Islet of Langerhans (tissue), 1 donor: ENCODE results near the gene IRF6.

Source experiments
- FAIRE-seq: peaks from one replicate; lab custom pipeline; 2011; peaks lifted over from hg19 to GRCh38; lab: Jason Lieb, UNC

IRF6 gene

DNA sequence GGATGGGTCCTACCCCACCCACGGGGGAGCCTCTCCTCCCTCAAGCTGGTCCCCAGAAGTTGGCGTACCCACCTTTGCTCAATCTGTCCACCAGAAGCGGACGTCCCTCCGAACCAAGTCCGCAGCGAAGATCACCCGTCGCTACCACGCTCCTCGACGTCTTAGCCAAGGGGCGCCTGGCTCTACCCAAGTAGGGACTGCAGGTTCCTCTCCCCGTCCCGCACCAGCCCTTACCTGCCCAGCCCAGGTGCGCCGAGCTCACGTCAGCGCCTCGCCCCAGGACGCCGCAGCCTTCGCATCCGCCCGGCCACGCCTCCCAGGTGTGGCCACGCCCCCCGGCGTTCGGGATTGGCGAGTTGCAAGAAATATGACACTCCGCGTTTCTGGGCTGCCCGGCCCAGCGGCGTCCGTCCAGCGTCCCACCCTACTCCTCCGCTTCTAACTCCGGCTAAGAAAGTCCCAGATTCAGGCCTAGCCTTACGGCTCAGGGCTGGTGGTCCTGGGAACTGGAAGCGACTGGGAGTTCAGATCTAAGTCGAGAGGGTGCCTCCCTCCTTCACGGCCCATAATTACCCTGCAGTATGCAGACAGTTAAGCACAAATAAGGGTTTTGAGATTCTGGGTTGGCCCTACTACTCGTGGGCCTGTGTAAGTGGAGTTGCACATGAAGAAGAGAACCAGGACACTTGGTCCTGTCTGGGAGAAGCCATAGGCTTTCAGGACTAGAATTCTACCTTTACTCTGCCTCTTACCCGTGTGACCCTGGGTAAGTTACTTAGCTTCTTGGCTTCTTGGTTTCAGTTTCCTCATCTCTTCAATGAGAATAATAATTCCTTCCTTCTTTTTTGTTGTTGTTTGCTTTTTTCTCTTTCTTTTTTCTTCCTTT, at the start of gene IRF6:
IRF6 (minus strand) TSS at position 268 of the 886 bp plus-strand sequence. CDS start 4,729 bp downstream, outside the sequence.
- peak; percentile 47 for FAIRE-seq

DNA sequence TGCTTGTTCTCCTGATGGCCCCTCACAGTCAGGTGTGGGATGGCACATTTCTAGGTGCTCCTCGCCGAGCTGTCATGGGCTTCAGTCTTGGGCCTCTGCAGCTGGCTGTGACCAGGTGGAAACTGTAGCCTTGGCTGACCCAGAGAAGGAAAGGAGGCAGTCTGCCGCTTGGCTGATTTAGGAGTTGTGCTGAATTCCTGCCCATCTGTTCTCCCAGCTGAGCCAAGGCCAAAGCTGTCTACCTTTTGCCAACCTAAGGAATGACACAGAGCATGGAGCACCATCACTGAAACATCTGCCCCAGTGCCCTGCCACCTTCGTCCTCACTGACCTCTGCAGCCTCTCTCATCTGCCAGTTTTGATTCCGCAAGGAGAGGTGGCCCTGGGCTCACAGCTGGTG, 49.7 kb upstream of the IRF6 start:
- FAIRE-seq = no peak

DNA sequence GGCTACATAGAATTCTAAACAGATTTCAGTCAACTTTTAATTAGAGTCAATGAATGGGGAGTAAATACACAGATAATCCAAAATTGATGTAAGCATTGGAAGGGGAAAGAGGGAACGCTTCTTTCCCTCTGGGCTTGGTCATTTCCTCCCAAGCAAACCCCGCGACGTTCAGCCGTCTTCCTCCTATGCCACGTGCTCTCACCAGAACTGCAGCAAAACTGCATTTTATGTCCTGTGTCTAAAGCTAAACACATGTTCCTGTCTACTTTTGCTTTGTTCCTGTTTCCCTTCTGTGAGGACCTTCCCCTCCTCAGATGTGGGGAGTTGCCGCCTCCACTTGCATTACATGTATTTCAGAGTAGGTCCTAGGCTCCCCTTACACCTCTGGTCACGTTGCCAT, 49.1 kb upstream of the IRF6 start:
- FAIRE-seq = no peak

DNA sequence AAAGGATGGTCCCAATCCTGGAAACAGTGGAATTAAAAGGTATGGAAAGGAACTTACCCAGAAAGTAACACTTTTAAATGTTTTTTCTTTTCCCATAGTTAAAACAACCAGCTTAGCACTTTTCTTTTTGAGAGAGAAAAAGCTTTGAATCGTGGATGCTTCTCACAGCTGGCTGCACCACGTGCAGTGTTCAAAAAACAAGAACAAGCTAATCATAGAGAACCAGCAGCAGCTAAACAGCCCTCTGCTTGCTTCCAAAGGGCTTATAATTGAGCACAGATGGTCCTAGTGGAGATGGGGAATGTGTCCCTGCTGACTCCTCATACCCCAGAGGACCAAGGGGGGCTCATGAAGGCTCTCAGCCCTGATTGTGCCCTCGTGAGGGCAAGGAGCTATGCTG, 48.3 kb upstream of the IRF6 start:
- FAIRE-seq = no peak

DNA sequence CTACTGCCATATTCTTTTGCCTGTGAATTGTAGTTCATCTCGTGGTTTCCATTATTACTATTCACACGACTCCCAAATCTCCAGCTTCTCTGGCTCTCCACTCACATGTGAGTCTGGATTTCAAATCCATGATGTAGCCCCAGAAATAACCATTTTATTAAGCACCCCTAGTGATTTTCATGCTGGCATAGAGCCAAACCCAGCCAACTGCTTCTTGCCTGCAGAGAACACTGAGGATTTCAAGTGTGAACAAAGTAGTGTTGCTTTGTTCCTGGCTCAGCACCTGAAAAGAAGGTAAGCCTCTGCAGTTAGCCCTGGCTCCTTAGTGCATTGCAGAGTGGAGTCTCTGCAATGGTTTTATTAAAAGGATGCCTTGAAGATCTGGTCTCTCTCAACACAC, 47.7 kb upstream of the IRF6 start:
- FAIRE-seq = no peak

DNA sequence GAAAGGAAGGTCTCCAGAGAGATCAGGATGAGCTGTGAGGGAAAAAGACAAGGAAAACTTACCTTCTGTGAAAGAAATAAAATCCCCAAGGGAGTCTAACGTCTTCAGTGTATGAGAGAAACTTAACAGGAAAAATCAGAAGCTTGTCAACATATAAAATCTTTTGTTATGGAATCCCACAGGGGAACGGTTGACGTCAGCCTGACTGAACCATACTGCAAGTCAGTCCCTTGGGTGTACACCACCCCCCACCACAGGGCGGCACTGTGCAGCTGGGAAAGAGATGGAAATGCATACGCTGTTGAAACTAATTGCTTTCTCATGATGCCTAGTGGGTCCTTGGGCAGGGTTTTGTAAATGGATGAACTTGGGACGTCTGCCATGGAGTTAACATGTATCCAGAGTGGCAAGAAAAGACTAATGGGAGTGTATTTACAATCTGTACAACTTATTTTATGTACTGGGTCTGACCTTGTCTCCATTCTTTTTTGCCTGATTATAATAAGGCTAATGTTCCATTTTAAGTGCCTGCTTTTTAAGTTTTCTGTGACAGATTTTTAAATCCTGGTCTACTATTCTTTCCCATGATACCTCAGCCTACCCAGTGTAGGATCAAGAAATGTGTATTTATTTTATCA, 44.5 kb upstream of the IRF6 start:
- FAIRE-seq = peak; percentile 76

DNA sequence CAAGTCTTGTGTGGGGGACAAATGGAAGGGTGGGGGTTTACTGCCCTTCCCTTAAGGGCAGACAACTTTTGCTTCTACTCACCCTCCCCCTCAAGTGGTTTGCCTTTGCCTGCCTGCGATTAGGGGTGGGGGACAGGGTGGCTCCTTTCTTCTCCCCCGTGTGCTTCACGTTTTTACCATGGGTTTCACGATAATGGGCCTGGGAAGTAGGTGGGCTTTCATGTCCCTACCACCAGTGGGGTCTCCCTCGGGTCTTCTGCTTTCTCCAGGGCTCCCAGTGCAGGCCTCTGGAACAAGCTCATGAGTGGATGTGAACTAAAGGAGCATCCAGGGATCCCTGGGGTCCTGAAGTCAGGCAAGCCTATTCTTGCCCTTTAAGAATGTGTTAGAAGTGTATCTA, 43.4 kb upstream of the IRF6 start:
- no peak for FAIRE-seq

DNA sequence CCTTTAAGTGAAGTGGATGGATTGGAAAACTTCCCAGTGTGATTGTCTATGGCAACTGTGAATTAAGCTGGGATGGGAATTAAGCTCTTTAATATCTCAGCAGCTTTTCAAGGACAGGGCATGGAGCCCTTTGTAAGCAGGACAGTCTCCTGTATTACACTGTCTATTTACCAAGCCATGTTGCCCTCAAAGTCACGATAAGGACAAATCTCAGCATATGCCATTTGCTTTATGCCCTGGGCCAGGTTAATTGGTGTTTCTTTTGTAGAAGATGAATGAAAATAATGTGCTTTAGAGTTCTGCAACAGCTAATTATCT, 39.4 kb upstream of the IRF6 start:
- FAIRE-seq = no peak

DNA sequence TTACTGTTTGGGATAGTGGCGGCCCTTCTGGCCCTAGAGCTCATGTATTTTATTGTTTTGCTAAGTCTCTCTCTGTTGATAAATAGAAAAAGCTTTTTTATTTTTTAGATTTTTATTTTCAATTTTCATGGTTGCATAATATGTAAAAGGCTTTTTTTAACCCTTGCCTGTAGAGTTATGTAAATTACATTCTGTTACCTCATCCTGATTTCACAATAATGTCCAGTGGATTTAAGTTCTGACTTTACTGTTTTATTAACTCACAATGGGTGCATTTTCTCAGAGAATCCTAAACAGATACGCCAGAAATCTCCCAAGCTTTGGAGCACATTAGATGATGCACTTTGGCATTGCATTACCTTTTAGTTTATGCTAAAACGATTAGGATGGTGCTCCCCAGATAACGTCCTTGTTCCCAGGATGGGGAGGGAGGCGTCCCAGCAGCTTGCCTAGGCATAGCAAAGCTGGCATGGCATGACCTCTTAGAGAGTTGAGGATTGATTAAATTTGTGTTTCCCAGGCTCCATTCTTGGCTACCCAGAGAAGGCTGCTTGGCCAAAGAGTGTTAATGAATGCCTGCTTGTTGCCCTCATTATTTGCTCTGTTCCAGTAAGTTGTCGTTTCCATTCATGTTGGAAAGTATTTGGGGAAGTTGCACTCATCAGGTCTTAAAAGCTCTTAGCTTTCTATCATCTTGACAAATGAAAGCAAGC, 38.9 kb upstream of the IRF6 start:
- no peak for FAIRE-seq

DNA sequence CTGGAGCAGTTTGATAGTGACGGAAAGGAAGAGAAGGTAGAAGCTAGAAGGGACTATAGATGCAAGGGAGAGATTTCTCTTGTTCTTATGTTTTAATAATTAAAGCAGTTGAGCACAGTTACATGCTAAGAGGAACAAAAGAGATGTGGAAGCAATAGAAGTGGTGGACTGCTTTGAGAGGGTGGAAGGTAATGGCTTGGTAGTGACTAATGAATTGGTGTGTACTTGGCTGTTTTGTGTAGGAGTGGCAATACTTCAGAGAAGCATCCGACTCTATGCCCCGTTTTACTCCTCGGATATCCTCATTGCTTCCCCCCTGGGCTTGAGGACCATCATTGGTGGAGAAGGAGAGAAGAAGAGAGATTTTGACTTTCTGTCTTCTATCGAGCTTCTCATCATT, 34.7 kb upstream of the IRF6 start:
- FAIRE-seq = no peak

DNA sequence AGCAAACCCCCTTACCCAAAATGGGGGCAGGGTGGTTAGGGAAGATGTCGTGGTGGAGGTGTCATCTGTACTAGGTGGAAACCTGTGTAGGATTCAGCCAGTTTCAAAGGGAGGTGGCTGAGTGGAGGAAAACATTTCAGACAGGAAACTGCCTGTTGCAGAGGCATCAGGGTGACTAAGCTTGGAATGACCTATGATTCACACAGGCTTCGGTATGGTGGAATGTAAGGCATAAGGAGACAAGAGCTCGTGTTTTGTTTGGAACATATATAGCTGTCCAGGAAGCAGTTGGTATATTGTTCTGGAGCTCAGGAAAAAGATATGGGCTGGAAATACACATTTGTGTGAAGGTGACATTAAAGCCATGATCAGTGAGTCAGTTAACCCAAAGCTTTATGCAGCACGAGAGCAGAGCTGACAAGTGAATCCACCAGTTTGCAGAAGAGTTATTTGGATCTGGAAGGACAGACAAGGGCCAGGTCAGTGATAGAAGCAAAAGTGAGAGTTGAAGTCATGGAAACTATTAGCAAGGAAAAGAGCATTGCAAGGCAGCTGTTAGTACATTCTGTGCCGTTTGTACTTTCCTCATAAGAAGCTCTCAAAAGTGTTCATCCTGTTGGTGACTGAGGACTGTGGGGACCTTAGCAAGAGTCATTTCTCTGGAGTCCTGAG, 34.1 kb upstream of the IRF6 start:
- FAIRE-seq = no peak

DNA sequence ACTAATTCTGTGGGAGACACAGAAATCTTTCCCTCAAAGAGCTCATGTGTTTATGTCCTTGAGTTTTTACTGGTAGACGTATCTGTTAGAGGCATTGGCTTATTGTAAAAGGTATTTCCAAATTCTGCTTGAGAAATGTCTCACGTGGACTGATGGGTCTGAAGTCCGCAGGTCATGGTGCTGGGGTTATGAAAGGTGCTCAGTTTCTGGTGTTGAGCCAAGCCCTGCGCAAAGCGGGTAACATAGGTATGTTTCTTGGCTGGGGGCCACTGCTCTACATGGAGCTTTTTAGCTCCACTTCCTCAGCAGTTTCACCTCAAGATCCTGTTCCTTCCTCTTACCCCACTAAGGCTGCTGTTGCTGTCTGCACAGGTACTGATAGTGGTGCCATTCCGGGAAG, 32.6 kb upstream of the IRF6 start:
- FAIRE-seq = no peak

DNA sequence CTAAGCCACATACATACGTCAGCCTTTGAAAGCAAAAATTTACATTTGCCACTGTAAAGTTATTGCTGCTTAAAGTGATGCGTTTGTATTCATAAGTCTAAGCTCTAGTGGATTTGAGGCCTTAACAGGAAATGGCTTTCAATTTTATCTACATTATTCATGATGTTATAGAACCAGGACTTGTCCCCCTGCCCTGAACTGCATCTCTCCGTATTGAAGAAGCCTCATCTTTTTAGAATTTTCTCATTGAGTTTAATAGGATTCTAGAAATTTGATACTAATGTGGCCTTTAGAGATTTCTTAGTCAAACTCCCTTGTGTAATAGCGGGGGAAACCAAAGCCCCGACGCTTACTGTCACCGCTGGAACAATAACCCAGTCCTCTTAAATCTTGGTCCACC, 31.7 kb upstream of the IRF6 start:
- no peak for FAIRE-seq

DNA sequence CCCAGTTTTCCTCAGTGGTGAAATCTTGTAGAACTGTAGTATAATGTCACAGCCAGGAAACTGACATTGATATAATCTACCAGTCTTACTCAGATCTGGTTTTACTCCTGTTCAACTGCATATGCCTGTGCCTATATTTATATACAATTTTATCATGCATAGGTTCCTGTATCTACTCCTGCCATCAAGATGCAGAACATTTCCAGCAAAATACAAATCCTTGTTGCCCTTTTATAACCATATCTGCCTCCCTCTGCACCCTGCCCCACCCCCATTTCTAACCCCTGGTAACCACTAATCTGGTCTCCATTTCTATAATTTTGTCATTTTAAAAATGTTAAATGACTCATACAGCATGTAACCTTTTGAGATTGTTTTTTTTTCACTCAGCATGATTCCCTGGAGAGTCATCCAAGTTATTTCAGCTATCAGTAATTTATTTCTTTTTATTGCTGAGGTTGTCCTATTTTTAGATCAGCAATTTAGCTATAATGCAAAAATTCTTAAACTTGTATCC, 29.9 kb upstream of the IRF6 start:
- no peak for FAIRE-seq

DNA sequence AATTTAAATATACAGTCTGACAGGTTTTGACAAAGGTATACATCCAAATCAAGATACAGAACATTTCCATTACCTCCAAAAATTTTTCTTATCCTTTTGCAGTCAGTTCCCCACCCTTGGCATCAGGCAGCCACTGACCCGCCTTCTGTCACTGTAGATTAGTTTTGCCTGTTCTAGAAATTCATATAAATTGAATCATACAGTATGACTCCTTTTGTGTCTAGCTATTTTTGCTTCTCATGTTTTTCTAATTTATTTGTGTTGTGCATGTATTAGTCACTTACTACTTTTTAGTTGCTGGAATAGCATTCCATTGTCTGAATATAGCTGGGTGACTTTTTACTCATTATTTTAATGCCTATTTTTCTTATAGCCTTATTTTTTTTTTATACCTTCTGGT, 25.7 kb upstream of the IRF6 start:
- no peak for FAIRE-seq

DNA sequence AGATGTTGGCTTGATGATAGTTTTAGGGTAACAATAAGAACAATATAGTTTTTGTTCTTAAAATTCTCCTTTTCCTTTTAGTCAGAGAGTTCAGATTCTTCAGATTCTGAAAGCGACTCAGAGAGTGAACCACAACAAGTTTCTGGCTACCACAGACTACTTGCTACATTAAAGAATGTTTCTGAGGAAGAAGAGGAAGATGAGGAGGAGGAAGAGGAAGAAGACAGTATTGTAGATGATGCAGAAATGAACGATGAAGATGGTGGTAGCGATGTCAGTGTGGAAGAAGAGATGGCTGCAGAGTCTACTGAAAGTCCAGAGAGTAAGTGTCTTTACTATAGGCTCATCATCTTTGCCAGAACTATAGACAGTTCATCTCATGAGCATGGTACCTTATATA, 24.8 kb upstream of the IRF6 start:
- FAIRE-seq = no peak

DNA sequence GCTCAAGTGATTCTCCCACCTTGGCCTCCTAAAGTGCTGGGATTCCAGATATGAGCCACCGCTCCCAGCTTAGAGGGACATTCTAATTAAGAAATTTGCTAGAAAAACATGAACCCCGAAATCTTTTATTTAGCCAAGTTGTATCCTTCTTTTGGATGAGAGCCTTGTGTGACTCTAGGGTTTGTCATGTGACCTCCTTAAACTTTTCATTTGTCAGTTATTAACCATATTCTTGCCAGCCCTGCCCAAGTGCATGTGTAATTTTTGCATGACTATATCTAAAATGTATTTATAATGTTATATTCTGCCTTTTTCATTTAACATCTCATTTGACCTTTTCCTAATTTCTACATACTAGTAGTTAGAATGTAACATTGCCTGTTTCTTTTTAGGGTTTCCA, 23.8 kb upstream of the IRF6 start:
- no peak for FAIRE-seq

DNA sequence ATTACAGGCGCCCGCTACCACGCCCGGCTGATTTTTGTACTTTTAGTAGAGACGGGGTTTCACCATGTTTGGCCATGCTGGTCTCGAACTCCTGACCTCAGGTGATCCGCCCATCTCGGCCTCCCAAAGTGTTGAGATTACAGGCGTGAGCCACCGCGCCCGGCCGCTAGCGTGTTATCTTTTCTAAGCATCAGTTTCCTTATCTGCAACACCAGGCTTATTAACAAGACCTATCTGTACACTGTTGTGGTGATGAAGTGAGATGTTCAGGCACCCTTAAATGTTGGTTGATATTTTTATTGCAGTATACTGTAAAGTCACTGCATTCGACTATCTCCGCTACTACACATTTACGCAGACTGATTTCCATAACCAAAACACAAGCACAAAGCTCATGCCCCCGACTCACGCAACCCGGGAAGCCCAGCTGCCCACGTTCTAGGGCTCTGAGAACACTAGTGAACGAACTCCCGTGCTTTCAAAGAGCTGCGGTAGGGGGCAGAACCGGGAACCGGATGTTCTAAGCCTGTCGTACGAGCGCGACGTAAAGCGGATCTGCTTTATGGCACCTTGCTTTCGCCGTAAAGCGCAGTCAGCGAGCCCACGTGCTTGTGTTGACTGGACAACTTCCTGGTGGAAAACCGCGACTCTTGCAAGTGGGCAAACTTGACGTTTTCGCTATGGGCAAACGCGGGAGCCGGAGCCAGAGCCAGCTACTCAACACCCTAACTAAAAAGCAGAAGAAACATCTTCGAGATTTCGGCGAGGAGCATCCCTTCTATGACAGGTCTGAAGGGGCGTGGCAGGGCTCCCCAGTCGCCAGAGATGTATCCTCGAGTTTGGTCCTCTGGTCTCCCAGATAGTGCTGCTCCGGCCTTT, 21.7 kb upstream of the IRF6 start, which contains the start of gene UTP25:
UTP25 (plus strand) TSS at position 589 of the 879 bp plus-strand sequence; CDS start at position 681, 92 bp downstream.
- FAIRE-seq = peak; percentile 94

DNA sequence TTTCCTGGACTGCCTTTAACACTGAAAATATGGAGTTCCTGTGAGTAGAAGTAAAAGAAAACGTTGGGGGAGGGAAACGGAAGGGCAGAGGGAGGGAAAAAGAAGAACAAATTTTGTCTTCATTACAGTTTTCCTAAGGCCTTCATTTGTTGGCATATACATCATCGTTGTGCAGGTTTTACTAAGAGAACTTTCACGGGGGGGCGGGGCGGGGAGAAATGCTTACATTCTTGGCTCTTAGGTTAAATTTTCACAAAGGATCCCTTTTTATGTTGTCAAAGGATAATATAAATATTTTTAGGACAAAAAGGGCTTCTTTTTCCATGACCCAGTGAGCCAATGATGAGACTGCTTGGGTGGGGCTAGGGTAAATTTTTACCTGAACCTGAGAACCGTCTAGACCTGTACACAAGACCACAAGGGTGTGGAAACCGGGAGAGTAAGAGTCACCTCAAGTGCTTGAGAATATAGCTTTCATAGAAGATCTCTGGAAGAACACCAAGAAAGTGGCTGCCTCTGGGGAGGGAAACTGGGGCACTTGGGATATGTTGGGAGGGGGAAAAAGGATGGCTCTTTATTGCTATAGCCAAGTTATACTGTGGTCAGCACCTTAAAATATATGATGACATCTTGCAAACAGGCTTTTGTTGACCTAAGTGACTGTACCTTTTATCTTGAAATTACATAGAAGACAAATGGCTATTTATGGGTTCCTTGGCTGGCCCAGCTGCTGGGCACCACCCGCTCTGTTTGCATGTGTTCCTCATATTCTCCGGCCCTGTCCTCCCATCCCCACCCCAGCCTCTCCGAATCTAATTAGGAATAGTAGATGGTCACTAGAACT, 19.9 kb upstream of the IRF6 start:
- FAIRE-seq = no peak
